Parathyroid adenoma (tissue), 2 donors: ENCODE data around the gene TAB2.

Experiments used
- H2AFZ ChIP-seq: fragments of 300-600 bp; sonication (generic); one replicate; pipeline ENCODE4 v1.7.0; 2017; ENCODE audit warnings: antibody characterized with exemption, mild to moderate bottlenecking
- H3K27ac ChIP-seq: fragments of 300-600 bp; sonication (generic); one replicate; pipeline ENCODE4 v1.7.0; 2017
- H3K27me3 ChIP-seq: fragments of 300-600 bp; sonication (generic); one replicate; pipeline ENCODE4 v1.7.0; 2017; ENCODE audit warnings: low read length; ENCODE audit not compliant: control insufficient read depth, insufficient read depth
- H3K36me3 ChIP-seq: fragments of 300-600 bp; sonication (generic); one replicate; pipeline ENCODE4 v1.7.0; 2017; ENCODE audit warnings: low read length; ENCODE audit not compliant: control insufficient read depth, insufficient read depth
- H3K4me1 ChIP-seq: fragments of 300-600 bp; sonication (generic); one replicate; pipeline ENCODE4 v1.7.0; 2017; ENCODE audit warnings: control low read depth
- H3K4me2 ChIP-seq: fragments of 300-600 bp; sonication (generic); one replicate; pipeline ENCODE4 v1.7.0; 2017; ENCODE audit warnings: low read length
- H3K4me3 ChIP-seq: fragments of 300-600 bp; sonication (generic); one replicate; pipeline ENCODE4 v1.7.0; 2017; ENCODE audit warnings: low read depth, low read length
- H3K79me2 ChIP-seq: fragments of 300-600 bp; sonication (generic); one replicate; pipeline ENCODE4 v1.7.0; 2017; ENCODE audit warnings: control low read depth
- H3K9ac ChIP-seq: fragments of 300-600 bp; sonication (generic); one replicate; pipeline ENCODE4 v1.7.0; 2017; ENCODE audit warnings: mild to moderate bottlenecking
- H3K9me3 ChIP-seq: fragments of 300-600 bp; sonication (generic); one replicate; pipeline ENCODE4 v1.7.0; 2017; ENCODE audit warnings: low read length; ENCODE audit not compliant: control insufficient read depth
- TF ChIP-seq, protein P1 (sequence below): fragments of 300-600 bp; sonication (generic); IDR thresholded peaks from one replicate; pipeline ENCODE4 v1.7.0; 2017; ENCODE audit warnings: antibody characterized with exemption, mild to moderate bottlenecking
- donor health status: primary hyperparathyroidism.

Gene TAB2

DNA sequence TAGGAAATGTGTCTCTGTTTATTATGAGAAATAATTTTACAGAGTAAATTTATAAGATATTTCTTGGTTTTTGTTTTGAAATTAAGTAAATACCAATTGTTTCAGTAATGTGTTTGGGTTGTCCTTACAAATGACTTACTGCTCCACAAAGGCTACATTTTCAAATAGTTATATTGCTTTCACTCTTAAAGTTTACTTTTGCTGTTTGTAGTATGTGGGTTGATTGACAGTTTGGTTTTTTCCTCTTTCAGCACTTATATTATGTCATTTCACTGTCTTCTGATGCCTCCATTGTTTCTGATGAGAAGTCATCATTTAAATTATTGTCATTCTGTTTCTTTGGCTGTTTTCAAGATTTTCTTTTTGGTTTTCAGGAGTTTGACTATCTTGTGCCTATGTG is 47.7 kb downstream of the TAB2 start:
- peaks cover 47% of the 10 kb centered on the region for H3K79me2 ChIP-seq
- H3K4me2 ChIP-seq = no peak overlapping the region
- TF ChIP-seq, protein P1, sequence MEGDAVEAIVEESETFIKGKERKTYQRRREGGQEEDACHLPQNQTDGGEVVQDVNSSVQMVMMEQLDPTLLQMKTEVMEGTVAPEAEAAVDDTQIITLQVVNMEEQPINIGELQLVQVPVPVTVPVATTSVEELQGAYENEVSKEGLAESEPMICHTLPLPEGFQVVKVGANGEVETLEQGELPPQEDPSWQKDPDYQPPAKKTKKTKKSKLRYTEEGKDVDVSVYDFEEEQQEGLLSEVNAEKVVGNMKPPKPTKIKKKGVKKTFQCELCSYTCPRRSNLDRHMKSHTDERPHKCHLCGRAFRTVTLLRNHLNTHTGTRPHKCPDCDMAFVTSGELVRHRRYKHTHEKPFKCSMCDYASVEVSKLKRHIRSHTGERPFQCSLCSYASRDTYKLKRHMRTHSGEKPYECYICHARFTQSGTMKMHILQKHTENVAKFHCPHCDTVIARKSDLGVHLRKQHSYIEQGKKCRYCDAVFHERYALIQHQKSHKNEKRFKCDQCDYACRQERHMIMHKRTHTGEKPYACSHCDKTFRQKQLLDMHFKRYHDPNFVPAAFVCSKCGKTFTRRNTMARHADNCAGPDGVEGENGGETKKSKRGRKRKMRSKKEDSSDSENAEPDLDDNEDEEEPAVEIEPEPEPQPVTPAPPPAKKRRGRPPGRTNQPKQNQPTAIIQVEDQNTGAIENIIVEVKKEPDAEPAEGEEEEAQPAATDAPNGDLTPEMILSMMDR = no peak

DNA sequence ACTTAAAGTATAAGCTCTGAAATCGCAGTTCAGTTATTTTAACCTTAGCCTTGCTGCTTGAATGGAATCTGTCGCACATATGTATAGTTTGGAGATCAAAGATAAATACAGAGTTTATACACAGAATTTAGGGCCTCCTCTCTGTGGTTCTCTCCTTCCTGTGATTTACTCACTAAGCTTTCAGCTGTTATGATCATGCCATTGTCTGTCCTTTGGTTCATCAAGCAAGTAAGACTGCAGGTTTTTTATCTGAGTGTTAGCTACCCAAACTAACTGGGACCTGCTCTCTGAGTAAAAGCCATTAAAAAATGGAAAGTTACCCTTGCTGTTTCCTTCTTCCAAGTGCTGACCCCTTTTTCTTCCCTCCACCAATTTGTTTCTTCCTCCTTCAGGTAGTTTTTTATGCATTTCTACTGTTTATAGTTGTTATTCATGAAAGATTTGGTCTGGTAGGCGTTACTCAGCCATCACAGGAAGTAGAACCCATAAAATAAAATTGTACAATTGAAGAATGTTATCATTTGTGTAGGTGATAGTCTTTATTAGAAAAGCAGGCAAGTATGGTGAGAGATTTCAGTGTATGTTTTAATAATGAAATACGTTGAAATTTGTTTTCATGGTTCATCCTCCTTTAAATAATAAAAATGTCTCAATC is 48.9 kb downstream of the TAB2 start:
- Histone ChIP-seq H3K27ac (no peak overlapping the region), H3K79me2 (peaks cover 38% of the 10 kb centered on the region), H3K4me3 (no peak overlapping the region), H3K27me3 (no peaks in the 10 kb centered on the region), H3K9me3 (no peaks in the 10 kb centered on the region), H3K4me1 (peaks cover 2% of the 10 kb centered on the region), H2AFZ (no peak overlapping the region), H3K9ac (no peak overlapping the region), H3K4me2 (no peak overlapping the region), H3K36me3 (no peaks in the 10 kb centered on the region)
- TF ChIP-seq, protein P1 = no peak

More for the DNA sequence above, 47.7 kb downstream of the TAB2 start:
- H3K27ac ChIP-seq = no peak overlapping the region
- no peaks in the 10 kb centered on the region for H3K9me3 ChIP-seq
- peaks cover 2% of the 10 kb centered on the region for H3K4me1 ChIP-seq
- H3K9ac ChIP-seq = no peak overlapping the region
- no peaks in the 10 kb centered on the region for H3K36me3 ChIP-seq
- H2AFZ ChIP-seq = no peak overlapping the region
- H3K27me3 ChIP-seq = no peaks in the 10 kb centered on the region
- H3K4me3 ChIP-seq = no peak overlapping the region

GRCh38 chr6:149368065-149368464 is 50.6 kb downstream of the TAB2 start:
- H3K4me1 ChIP-seq = peaks cover 2% of the 10 kb centered on the region

GRCh38 chr6:149371154-149371553 is 53.6 kb downstream of the TAB2 start:
- H3K27ac ChIP-seq = no peak overlapping the region
- H2AFZ ChIP-seq = no peak overlapping the region
- H3K4me3 ChIP-seq = no peak overlapping the region
- H3K9ac ChIP-seq = no peak overlapping the region
- H3K4me1 ChIP-seq = peaks cover 8% of the 10 kb centered on the region
- TF ChIP-seq, protein P1 = no peak
- no peak overlapping the region for H3K4me2 ChIP-seq
- no peaks in the 10 kb centered on the region for H3K36me3 ChIP-seq
- H3K9me3 ChIP-seq = no peaks in the 10 kb centered on the region
- no peaks in the 10 kb centered on the region for H3K27me3 ChIP-seq
- H3K79me2 ChIP-seq = peaks cover 9% of the 10 kb centered on the region

More at GRCh38 chr6:149368065-149368464, 50.6 kb downstream of the TAB2 start:
- Histone ChIP-seq H3K36me3 (no peaks in the 10 kb centered on the region), H2AFZ (no peak overlapping the region), H3K9ac (no peak overlapping the region), H3K27me3 (no peaks in the 10 kb centered on the region), H3K4me2 (no peak overlapping the region), H3K9me3 (no peaks in the 10 kb centered on the region), H3K79me2 (peaks cover 23% of the 10 kb centered on the region), H3K4me3 (no peak overlapping the region), H3K27ac (no peak overlapping the region)
- TF ChIP-seq, protein P1 = no peak

DNA sequence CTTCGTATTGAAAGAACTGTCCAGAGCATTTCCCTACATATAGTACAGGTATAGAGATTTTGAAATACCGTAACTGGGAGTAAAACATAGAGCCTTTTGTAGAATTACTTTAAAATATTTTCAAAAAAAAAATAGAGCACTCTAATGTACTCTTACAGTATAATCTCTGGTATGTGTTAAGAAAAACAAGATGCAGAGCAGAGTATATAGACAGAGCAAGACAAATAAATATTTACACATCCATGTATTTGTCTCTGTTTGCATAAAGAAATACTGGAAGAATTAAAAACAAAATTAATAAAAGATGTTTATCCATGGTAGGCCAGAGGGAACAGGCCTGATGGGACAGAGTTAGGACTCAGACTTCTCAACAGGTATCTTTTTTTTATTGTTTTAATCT is 54.5 kb downstream of the TAB2 start:
- peaks cover 8% of the 10 kb centered on the region for H3K4me1 ChIP-seq
- no peaks in the 10 kb centered on the region for H3K27me3 ChIP-seq
- H3K9ac ChIP-seq = no peak overlapping the region
- no peak overlapping the region for H3K4me2 ChIP-seq
- H3K4me3 ChIP-seq = no peak overlapping the region
- no peak overlapping the region for H3K27ac ChIP-seq
- peaks cover 6% of the 10 kb centered on the region for H3K79me2 ChIP-seq
- H3K9me3 ChIP-seq = no peaks in the 10 kb centered on the region
- no peak overlapping the region for H2AFZ ChIP-seq
- TF ChIP-seq, protein P1 = no peak
- no peaks in the 10 kb centered on the region for H3K36me3 ChIP-seq
